ENCODE data around the gene PSMB5. TPM values are rescaled to one million over a fixed set of nuclear protein-coding genes. Genes with fewer than 3 reads are reported as not detected.

PSMB5 gene
- polyA plus RNA-seq, 10 donors = 181 to 282 (median 212) TPM

DNA sequence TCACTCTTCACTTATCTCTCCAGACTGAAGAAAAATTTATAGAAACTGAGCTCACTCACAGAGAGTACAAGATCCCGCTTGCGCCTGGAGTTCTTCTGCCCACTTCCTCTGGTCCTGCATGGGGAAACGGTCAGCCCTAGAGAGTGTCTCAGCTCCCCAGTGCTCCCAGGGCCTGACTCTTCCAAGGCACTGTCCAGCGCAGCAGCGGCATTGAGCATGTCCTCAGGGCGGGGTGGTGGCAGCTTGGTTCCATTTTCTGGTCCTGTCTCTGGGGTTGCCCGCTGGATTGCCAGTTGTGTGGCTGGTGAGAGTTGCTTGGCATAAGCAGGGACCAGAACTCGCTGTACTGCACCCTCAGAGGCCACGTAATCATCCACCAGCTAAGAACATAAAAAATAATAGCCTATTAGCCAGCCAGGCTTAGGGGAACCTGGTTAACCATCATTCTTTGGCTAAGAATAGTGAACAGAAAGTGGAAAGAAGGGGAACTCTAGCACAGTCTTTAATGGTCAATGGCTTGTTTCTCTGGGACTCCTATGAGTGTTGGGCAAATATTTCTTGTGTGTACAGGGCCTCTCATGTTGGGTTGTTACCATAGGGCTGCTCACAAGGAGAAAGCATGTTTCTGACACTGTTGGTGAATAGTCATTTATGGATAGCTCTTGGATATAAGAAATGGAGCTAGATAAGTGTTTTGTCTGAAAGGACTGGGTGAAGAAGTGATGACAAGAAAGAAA is 38.6 kb downstream of the PSMB5 start:
- no peak for DNase-seq

- DNase-seq = peak in 1 of 3 donors; percentile 70
Observed at GRCh38 chr14:22994762-22995275, 39.9 kb downstream of the PSMB5 start.

- DNase-seq = no peak
Observed at GRCh38 chr14:22993517-22993916, 41.2 kb downstream of the PSMB5 start.

- DNase-seq = no peak
Observed at GRCh38 chr14:22991852-22992251, 42.8 kb downstream of the PSMB5 start.

GRCh38 chr14:22987291-22987690 is 47.4 kb downstream of the PSMB5 start:
- DNase-seq = no peak

GRCh38 chr14:22986508-22987054 is 48.1 kb downstream of the PSMB5 start:
- DNase-seq = peak; percentile 85 to 93 (median 91)

GRCh38 chr14:22985894-22986507 is 48.7 kb downstream of the PSMB5 start:
- DNase-seq = no peak

- DNase-seq = no peak
Observed at GRCh38 chr14:22984959-22985658, 49.6 kb downstream of the PSMB5 start.

DNA sequence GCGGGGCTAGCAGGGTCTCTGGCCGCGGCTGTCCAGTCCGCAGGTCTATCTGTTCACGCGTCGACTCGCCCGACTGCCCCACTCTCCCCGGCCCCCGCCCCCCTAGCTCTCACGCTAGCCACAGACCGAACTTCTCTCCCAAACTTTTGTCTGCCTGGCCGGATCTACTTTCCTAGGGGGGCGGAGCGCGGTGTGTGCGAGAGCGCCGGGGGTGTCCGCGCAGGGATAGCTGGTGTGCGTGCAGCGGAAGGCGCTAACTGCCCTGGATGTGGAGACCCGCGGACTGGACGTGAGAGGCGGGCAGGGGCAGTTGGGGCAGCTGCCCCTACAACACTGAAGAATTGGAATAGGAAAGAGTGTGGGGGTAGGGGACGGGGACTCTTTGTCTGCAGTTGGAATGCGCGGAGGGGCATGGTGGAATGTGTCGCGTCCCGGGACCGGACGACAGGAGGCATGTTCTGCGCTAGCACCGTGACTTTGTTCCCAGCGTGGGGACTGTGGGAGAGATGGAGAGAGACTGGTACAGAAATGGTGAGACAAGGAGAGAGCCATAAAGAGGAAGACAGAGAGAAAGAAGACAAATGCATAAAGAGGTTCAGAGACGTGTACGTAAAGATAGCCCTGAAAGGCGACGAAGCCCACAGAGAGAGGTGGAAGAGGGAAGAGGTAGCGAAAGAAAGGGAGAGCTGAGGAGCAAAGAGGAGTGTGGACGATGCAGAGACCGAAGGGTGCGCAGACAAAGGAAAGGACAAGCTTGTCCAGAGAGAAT is 52.0 kb downstream of the PSMB5 start, which contains the start of gene AJUBA:
TSS of gene AJUBA (minus strand) at position 75 of the 769 bp plus-strand sequence. CDS start 285 bp downstream, outside the sequence.
- DNase-seq = peak; percentile 93 to 97 (median 95)

- DNase-seq = peak in 1 of 3 donors; percentile 73
Observed at GRCh38 chr14:22981876-22982476, 52.7 kb downstream of the PSMB5 start.

- peak in 1 of 3 donors; percentile 63 for DNase-seq
Observed at GRCh38 chr14:22981090-22981875, 53.4 kb downstream of the PSMB5 start.

GRCh38 chr14:22980672-22981089 is 54.0 kb downstream of the PSMB5 start:
- DNase-seq = peak in 1 of 3 donors; percentile 62

DNA sequence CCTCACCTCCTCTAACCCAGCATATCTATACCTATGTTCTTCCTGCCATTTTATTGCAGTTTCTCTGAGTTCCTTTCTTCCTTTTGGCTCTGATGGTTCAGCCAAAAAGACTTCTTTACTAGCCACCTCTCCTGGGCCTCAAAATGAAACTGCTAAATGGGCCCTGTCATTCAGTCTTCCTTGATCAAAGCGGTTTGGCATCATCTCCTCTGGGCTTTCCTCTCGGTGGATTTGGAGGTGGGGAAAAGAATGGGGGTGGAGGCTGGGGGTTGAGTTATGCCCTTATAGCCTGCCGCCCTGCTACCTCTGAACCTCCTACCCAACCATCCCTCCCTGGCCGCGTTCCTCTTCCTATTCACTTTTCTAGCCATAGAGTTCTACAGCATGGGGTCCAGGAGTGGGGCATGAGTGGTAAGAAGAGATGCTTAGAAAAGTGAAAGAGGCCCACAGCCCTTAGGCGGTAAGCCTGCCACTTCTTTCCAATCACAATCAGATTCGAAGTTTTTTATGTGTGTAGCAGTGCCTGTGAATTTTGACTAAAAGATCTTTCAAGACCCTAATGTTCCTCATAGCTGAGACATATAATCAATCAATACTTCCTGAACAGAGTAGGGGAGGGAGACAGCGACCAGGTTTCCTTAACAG is 54.8 kb downstream of the PSMB5 start:
- peak in 1 of 3 donors; percentile 24 for DNase-seq

DNA sequence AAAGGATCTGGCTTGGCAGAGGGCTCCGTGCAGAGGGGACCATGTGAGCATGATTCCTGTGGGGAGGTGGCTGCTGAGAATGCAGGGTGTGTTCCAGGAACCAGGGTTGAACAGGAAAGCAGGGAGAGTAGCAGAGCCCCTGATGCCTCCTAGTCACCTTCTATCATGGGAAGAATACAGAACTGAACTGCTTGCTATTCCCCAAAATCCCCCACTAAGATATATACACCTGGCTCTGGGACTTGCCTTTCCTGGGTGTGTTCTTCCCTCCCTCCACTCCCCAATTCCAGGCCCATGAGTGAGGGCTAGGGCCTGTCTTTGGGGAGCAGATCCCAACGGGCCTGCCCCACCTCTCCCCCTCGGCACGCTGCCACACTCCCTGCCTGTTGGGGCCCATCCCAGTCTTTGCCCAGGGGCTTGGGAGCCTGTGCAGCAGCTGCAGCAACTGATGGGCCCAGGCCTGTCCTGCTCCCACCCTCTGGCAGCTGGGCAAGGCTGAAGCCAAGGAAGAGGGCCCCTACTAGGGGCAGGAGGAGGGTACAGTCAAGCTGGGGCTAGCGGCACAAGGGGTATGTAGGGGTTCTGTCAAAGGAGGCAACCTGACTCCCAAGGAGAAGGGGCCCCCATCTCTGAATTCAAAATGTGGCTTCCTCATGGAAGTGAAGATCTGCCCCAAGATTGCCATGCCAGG is 55.6 kb downstream of the PSMB5 start:
- peak in 2 of 3 donors; percentile 51 to 59 for DNase-seq

DNA sequence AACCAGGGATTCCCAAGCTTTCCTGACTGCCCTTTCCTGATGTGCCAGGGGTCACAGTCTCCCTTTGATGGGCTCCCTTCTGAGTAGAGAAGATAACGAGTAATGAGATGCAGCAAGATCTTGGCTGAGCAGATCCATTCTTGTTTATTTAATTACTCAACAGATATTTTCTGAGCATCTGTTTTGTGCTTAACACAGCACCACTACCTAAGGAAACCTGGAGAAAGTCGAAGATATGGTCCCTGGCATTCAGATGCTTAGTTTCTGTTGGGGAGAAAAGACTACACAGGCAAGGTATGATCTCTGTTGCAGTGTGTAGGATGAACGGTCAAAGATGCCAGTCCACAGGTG is 56.2 kb downstream of the PSMB5 start:
- no peak for DNase-seq

DNA sequence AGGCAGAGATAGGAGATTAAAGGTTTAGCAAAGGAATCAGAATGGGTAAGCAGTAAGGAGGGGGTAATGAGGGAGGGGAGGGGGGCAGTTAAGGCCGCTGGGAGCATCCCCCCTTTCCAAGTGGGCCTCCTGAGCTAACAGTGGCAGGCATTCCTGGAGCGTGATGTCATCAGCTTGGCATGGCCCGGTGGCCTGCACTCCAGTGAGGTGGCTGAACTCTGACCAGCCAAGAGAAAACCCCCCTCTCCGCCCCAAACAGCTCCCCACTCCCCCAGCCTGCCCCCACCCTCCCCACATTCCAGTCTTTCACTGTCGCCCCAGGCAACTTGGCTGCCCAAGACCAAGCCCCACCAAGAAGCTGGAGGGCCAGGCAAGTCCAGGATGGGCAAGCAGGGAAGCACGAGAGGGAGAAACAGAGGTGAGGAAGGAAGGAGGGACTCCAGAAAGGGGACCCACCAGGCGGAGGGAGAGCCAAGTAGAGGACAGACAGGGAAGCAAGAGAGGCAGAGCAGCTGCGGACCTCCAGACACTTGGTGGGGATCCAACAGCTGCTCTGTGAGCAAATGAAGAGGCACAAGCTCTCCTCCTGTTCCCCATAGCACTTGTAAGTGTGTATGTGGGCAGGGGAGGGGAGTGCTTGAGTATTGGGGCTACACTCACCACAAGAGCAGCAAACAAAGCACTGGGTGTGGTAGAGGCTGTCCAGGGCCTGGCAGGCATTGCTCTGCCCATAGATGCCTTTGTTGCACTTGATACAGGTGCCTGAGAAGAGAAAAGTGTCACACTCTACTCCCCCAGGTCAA is 56.8 kb downstream of the PSMB5 start:
- peak; percentile 80 to 89 (median 82) for DNase-seq

- no peak for DNase-seq
Observed at GRCh38 chr14:22977434-22977683, 57.3 kb downstream of the PSMB5 start.

Measured in muscle of back (tissue), 11 donors.